GM13977 (cell line): ENCODE measurements around the gene UBXN10.
"Not testable (repeated sequence)": the region's sequence is repeated elsewhere in the genome, so short reads cannot be mapped to it uniquely, and the experiment has no call there.

ENCODE experiments used
- DNase-seq: peaks from one replicate; pipeline ENCODE4 v3.0.0; 2012; ENCODE audit warnings: low spot score
- CTCF ChIP-seq: IDR thresholded peaks from 2 replicates; pipeline ENCODE4 v1.5.1; 2012; ENCODE audit warnings: mild to moderate bottlenecking, control low read depth; ENCODE audit not compliant: insufficient read depth; ENCODE audit errors: extremely low read depth, missing control alignments
- in situ Hi-C: fragments of 300-500 bp; cut with MboI; formaldehyde crosslinking; loops from one replicate; pipeline ENCODE4 v1.12.0; 2022; ENCODE audit warnings: low sequenced_read_pairs, low pct_unique_long_range_greater_than_20kb, mixed read lengths, inconsistent platforms; ENCODE audit not compliant: unreplicated experiment

UBXN10 gene

GRCh38 chr1:20228314-20228825 is 42.5 kb downstream of the UBXN10 start:
- in situ Hi-C loops: no loop called here
- no peak for TF ChIP-seq CTCF
- DNase-seq: no peak

GRCh38 chr1:20229171-20229570 is 43.3 kb downstream of the UBXN10 start:
- no peak for TF ChIP-seq CTCF
- in situ Hi-C loops: no loop called here
- no peak for DNase-seq

DNA sequence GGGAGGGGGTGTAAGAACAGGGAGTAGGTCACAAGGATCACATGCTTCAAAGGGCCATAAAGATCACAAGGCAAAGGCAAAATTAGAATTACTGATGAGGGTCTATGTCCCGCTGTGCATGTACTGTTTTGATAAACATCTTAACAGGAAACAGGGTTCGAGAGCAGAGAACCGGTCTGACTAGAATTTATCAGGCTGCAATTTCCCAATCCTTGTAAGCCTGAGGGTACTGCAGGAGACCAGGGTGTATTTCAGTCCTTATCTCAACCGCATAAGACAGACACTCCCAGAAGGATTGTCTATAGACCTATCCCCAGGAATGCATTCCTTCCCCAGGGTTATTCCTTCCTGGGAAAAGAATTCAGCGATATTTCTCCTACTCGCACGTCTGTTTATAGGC is 46.7 kb downstream of the UBXN10 start:
- in situ Hi-C loops, DNase-seq: not testable (repeated sequence)

GRCh38 chr1:20233394-20233793 is 47.5 kb downstream of the UBXN10 start:
- peak; percentile 48 for DNase-seq
- in situ Hi-C loops: no loop called here

GRCh38 chr1:20233866-20234265 is 48.0 kb downstream of the UBXN10 start:
- no peak for DNase-seq
- TF ChIP-seq CTCF: no peak
- in situ Hi-C loops: no loop called here

More at GRCh38 chr1:20233394-20233793, 47.5 kb downstream of the UBXN10 start:
- TF ChIP-seq CTCF: peak; percentile 45

- in situ Hi-C loops: no loop called here
- TF ChIP-seq CTCF: no peak
- no peak for DNase-seq
Measured at GRCh38 chr1:20234788-20235535, 49.1 kb downstream of the UBXN10 start.

- in situ Hi-C loops: no loop called here
- TF ChIP-seq CTCF: no peak
- no peak for DNase-seq
Measured at GRCh38 chr1:20237646-20238045, 51.8 kb downstream of the UBXN10 start.
